NK-92 treated with Interleukin-12 subunit alpha and Interleukin-12 subunit beta, amount 100 ng/mL, for 24 hours (cell line): ENCODE measurements around the gene MRPS10.
"Not testable (repeated sequence)": the region's sequence is repeated elsewhere in the genome, so short reads cannot be mapped to it uniquely, and the experiment has no call there.

Experiments
- DNase-seq: peaks from one replicate; lab custom pipeline; 2025; lab: John Stamatoyannopoulos, UW

The MRPS10 gene

DNA sequence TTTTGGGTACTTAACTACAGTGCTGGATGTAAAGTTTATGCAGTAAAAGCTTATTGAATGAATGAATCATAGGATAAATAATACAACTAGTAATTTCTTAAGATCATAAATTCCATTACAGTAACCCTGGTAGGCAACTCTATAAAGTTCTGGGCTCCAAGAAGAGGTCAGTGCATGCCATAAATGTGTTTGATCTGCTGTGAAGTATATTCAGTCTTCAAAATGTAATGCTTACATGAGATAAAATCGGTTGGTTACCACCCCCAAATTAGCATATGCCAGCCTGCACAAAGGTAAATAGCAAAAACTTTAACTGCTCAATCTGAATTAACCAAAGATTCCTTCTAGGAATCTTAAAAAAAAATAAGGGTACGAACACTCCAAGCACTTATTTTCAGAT is 10.1 kb downstream of the MRPS10 start:
- not testable (repeated sequence) for DNase-seq

DNA sequence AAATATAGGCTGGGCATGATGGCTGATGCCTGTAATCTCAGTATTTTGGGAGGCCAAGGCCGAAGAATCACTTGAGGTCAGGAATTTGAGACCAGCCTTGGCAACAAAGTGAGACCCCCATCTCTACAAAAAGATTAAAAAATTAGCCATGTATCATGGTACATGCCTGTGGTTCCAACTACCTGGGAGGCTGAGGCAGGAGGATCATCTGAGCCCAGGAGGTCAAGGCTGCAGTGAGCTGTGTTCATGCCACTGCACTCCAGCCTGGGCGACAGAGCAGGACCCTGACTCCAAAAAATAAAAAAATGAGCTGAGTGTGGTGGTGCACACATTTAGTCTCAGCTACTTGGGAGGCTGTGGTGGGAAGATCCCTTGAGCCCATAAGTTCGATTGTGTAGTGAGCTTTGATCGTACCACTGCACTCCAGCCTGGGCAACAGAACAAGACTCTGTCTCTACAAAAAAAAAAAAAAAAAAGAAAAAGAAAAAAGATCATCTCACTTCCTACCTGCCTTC is 12.8 kb downstream of the MRPS10 start:
- no peak for DNase-seq

DNA sequence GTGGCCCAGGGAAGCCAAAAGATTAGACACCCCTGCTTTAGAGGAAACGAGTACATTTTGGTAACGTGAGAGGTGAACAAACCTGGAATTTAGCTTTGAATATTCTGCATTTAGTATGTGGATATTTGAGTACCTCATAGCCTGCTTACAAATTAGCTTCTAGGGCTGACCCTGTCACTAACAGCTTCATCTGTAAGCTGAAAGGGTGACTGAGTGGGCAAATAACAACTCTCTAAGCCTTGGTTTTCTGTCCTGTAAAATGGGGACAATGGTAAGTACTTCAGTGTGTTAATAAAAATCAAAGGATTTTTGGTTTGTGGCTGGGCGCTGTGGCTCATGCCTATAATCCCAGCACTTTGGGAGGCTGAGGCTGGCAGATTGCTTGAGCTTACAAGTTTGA is 14.5 kb downstream of the MRPS10 start:
- no peak for DNase-seq

DNA sequence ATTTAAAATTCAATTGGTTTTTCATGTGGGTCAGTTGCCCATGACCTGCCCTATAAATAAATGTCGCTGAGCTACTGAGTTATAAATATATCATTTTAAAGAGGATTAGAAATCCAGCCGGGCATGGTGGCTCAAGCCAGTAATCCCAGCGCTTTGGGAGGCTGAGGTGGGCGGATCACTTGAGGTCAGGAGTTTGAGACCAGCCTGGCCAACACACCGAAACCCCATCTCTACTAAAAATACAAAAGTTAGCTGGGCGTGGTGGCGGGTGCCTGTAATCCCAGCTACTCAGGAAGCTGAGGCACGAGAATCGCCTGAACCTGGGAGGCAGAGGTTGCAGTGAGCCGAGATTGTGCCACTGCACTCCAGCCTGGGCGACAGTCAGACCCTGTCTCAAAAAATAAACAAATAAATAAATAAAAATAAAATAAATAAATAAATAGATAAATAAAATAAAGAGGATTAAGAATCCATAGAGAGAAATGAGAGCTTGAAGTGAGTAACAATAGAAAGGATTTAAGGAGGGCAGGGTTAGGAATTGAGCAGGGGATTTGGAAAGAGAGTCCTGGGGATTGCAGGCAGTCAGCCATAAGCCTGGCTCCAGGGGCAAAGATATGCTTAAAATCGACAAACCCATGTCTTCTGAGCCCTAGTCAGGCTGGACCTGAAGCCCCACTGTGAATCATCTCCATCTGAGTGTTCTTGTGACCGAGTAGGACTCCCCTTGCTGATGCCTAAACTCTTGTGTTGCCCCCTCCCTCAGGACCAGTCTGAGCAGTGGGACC is 15.3 kb downstream of the MRPS10 start:
- DNase-seq: not testable (repeated sequence)

DNA sequence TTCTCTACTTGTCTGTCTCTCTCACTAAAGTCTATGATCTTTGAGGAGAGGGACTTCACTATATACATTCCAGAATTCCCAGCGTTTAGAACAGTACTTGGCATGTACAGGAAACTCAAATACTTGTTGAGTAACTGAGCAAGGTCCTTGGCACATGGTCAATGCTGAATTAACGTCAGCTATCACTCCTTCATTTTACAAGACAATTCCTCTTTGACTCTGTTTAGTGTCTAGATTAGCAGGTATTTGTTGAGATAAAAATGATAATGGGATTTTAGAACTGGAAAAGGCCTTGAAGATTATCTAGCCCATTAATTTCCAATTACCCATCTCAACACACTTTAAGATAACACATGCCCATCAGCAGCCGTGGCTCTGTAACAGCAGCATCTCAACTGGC is 16.3 kb downstream of the MRPS10 start:
- DNase-seq: no peak

DNA sequence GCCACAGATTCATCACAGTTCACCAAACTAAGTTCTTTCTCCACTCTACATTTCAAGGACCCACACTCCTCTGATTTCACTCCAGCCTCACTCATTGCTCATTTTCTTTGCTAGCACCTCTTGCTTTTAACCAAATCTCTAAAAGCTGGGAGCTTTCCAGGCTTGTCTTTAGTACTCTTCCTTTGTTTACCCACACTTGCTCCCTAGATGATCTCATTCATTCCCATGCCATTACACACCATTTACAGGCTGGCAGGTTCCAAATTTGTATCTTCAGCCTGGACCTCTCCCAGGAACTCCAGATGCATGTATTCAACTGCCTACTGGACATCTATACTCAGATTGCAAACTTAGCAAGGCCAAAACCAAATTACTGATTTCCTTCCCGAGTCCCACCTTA is 17.6 kb downstream of the MRPS10 start:
- DNase-seq: no peak

DNA sequence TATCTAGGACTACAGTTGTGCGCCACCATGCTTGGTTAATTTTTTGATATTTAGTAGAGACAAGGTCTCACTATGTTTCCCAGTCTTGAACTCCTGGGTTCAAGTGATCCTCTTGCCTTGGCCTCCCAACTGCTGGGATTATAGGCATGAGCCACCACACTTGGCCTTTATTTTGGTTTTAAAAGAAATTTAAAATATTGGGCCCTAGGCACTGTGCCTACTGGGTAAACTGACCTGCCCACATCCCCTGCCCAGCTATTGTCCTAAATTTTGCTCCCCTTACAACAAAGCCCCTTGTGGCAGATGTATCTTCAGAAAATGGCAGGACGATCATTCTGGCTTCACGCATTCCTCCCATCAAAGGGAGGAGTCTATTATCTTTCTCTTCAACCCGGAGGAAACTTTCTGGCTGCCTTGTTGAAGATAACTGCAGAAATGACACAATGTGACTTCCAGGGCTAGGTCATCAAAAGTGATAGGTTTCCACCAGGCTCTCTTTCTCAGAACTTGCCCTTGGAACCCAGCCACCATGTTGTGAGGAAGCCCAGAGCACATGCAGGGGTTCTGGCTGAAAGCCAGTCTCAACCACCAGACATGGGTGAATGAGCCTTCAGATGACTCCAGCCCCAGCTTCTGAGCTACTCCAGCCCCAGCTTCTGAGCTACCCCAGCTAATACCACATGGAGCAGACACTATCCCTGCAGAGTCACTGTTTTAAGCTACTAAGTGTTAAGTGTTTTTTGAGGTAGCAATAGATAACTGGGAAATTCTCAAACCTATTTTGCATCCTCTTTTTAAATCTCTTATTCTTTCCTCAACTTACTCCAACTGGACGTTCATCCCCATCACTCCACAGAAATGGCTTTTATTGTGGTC is 18.3 kb downstream of the MRPS10 start:
- no peak for DNase-seq

DNA sequence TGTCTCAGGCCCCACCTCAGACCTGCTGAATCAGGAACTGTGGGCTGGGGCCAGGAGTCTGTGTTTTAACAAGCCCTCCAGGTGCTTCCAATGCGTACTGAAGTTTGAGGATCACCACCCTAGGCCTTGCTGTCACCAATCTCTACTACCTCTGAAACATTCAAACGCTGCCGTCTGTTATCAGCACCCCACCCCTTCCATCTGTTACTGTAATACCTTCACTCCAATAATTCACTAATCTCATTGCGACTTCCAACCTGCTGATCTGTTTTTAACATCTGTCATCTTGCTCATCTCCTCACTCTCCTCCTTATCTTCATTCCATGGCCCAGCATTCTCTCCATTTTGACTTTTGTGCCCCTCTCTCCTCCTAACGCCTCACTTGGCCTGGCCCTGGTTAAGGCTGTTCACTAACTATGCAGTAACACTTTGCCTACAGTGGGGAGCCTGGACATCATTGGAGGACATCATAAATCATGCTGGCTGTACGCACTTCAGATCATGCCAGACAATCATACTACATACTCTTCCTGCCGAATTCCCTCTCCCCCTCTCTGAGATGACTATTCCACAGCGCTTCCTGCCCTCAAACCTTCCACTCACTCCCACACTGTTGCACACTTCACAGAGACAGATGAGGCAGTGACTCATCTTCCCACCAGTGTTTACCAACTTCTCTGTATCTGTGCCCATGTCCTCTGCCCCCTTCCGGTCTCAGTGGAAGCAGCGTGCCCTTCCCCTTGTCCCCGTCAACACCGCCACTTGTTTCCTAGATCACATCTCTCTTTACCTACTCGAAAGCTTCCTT is 19.9 kb downstream of the MRPS10 start:
- no peak for DNase-seq

DNA sequence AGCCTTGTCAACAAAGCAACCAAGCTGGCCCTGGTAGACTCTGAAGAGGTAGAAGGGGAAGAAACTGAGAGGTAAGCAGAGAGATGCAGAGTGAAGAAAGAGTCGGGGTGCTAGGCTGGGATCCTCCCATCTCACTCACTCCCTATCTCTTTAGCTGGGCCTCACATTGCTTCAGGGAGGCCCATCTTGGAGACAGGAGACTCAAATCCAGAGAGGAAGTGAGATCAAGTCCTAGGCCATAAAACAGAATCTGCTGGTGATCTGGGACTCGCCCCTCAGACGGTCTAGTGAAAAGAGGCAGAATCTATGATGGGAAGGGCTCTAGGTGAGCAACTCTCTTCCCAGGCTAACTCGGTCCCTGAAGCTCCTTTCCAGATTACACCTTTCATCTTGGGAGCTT is 22.2 kb downstream of the MRPS10 start:
- DNase-seq: no peak

DNA sequence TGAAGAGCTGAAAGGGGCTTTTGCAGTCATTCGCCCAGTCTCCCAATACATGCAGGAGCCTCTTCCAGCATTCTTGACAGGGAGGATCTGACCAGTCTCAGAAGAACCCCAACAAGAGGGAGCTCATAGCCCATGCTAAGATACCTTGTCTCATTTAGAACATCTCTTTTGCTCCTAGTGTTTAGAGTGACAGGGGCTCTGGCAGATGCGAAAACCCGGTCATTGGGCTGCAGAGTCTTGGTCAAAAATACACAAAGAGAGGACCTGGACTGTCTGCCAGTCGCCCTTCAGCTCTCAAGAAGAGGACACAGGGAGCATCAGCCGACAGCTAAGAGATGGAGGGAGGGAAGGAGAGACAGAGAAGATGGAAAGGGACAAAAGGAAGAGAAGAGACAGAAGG is 23.6 kb downstream of the MRPS10 start:
- DNase-seq: no peak

DNA sequence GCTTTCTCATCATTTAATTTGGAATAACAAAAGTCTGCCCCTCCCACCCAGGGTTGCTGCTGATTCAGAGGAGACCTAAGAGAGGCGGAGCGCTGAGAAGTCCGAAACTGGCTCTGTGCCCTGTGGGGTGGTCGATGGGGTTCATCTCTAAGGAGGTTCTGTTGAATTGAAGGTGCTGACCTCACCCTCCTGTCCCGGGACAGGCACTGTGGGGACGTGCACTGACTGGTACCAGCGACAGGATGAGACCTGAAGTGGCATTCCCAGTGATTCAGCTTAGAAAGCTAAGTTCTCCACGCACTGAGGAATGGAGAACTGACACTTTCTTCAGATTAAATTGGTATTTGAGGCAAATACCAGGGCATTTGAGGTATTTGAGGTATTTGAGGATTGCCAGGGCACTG is 24.2 kb downstream of the MRPS10 start:
- DNase-seq: no peak

DNA sequence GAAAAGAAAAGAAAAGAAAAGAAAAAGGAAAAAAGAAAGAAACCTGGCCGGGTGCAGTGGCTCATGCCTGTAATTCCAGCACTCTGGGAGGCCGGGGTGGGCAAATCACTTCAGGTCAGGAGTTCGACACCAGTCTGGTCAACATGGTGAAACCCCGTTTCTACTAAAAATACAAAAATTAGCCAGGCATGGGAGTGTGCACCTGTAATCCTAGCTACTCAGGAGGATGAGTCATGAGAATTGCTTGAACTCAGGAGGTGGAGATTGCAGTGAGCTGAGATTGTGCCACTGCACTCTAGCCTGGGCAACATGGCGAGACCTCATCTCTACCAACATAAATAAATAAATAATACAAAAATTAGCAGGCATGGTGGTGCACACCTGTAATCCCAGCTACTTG is 25.3 kb downstream of the MRPS10 start:
- DNase-seq: not testable (repeated sequence)

DNA sequence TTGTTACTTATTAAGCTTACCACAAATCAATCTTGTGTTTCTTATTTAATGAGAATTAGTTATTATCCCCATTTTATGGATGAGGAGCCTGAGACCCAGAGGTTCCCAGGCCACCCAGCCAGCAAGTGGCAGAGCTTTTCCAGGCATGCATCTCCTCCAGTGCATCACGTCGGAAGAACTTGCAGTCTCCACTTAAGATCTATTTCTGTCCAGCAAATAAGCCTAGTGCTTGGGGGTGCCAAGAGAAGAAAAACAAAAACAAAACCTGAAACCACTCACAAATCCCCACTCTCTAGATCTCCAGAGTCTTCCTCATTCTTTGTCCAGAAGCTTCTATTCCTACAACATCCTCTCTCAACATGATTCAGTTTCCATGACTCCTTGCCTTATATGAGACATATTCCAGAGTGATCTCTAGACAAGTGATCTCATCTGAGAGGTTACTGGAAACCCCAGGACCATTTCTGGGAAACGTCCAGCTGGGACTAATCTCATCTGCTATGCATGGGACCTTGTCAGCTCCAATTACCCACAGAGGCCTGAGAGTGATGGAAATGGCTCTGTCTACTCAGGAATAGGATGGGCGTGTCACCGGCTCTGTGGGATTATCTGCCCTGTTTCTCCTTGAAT is 27.0 kb downstream of the MRPS10 start:
- no peak for DNase-seq

DNA sequence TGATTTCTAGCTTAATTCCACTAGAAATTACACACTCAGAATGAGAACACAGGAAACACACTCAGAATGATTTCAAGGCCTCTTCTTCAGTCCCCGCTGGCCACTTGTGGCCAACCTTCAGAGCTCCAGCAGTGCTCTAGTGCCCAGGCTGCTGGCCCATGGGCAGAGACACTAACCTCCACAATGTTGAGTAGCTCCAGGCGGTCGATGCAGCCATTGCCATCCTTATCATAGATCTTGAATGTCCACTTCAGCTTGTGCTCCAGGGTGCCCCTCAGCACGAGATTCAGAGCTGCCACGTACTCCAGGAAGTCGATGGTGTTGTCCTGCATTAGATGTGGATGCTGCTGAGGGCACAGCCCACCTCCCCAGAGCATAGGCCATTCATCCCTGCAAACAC is 29.3 kb downstream of the MRPS10 start:
- DNase-seq: no peak

DNA sequence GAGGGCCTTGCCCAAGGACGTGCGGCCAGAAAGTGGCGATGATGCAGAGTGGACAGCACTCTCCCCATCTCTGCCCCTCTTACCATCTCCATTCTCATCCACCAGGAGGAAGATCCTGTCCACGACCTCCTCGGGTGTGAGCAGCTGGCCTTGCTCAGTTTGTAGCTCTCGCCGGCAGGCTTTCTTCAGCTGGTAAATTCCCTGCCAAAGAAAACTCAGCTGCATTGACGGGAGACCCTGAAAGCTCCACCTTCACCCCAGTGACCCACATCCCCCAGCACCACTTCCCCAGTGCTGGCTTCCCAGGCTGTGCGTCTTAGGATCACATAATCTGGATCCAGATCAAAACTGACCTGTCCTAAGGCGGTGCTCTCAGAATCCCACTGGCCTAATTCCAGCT is 32.1 kb downstream of the MRPS10 start:
- no peak for DNase-seq

DNA sequence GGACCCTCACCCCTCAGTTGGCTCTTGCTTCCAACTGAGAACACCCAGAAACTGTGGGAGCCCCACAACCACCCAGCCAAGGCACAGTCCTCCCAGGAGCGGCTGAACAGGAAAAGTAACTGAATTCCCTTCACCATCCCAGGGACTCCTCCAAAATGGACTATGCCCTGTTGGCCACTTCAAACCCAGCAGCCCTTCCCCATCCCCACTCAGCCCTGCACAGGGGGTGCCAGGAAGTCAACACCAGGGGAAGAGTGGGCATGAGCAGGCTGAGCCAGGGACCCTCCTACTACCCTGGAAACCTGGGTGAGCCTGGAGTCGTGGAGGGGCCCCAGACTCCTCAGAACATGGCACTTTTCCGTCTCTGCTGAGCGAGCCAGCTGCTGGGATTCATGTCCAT is 33.2 kb downstream of the MRPS10 start:
- no peak for DNase-seq

DNA sequence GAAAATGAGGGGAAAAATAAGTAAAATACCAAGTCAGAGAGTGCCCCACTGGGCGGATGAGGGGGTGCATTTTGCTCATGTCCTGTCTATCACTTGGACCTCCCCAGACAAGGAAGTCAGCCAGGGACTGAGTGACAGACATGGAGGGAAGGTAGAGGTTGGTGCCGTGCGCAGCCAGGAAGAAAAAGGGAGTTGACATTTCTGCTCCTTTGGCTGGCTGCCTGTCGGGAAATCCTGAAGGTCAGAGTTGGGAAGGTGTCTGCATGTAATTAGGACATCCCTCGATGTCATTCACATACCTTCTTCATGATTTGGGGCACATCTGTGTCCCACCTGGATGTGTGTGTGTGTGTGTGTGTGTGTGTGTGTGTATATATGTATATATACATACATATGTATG is 35.6 kb downstream of the MRPS10 start:
- no peak for DNase-seq

DNA sequence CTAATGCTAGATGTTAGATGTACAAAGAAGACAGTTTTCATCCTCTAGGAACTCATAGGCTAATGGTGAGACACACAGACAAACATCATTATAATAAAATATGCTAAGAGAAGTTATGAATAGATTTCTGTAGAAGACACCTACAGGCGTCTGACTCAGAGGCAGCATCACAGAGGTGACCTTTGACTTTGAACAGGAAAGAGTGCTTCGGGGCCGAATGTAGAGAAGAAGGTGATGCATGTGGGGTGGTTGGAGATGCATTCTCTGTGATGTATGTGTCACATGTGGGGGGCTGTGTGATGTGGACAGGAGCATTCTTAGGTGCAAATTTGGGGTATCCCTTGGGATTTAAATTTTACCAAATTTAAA is 37.7 kb downstream of the MRPS10 start:
- no peak for DNase-seq

DNA sequence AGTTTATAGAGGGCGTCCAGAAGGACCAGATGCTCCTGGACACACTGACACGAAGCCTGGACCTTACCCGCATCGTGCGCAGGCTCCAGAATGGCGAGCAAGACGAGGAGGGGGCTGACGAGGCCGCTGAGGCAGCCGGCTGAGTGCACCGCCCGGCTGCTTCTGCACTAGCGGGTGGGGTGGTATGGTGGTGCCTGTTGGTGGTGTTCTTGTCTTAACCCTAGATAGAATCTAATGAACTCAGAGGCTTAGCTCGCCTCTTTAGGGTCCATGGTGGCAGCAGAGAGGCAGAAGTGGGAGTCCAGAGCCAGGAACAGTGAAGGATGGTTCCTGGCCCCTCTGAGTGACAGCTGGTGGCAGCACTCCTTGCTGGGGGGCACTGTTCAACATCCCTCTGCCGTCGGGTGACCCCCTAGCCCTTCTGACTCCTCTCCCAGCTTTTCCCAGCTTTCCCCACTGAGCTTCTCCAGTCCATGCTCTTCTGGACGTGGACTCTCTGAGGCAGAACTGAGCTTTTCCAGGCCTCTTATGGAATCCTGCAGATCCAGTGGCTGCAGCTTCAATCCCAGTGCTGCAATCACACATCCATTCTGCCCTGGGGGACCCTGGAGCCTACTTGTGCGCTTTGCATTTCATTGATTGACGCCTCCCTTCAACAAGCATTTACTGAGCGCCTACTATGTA is 38.3 kb downstream of the MRPS10 start:
- DNase-seq: no peak

DNA sequence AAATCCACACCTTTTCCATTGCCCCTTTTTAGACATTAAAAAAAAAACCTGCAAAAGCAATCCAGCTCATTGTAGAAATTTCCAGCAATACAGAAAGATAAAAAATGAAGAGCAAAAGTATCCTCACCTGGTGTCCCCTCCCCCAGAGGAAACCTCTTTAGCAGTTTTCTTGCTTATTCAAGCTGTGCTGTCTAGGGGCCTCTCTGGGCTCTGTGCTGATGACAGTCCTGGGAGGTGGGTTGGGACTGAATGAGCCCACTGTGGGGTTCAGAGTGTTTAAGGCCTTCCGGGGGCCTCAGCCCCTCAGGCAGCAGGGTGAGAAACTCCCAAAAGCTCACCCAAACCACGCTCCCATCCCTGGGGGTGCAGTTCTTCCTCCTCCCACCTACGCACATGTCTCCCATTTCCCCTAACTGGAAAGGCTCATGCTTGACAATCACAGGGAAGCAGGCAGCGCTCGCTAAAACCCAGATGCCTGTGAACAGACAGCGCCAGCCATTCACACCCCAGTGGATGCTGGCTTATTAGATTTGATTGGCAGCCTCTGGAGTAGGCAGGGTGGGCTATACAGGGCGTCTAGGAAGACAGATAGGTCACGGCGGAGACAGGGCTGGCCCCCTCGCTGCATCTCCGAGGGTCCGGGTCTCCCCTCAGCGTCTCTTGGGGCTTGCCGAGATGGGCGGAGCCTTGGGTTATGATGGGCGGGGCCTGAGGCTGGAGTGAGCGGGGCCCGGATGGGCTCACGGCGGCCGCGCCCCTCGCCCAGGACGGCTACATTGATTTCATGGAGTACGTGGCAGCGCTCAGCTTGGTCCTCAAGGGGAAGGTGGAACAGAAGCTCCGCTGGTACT is 39.9 kb downstream of the MRPS10 start:
- no peak for DNase-seq
